ENCODE data around the gene NDRG4.

GRCh38 chr16:58503863-58504688 lies 4.1 kb downstream of the NDRG4 start:
- TF ChIP-seq CTCF (IDR thresholded peaks at IDR 0.05) (no peak), POLR2A (IDR thresholded peaks at IDR 0.05) (no peak)
